ENCODE results near the gene PSAPL1. TPM values are rescaled to one million over a fixed set of nuclear protein-coding genes. Genes with fewer than 3 reads are reported as not detected.

PSAPL1 gene
- polyA plus RNA-seq, 1 of the 3 experiments (the other 2 are of a cell fraction), result 0.03 TPM

GRCh38 chr4:7399440-7400234 lies 35.1 kb downstream of the PSAPL1 start:
- H3K9me3 ChIP-seq, result no peaks in the 10 kb centered on the region
- DNase-seq, result peak; percentile 1
- 59% methylated on average over 13 of the region's 16 CpGs for WGBS (ENCODE audit: low lambda C conversion rate)
- no peaks in the 10 kb centered on the region for H3K79me2 ChIP-seq (ENCODE audit: insufficient read depth)
- no peaks in the 10 kb centered on the region for H3K36me3 ChIP-seq (replicated peaks in 1 of 2; ENCODE audit: control insufficient read depth in 1 of 2, insufficient read depth in 2 of 2, low read length in 1 of 2)
- no peak for TF ChIP-seq NRF1 (IDR thresholded peaks at IDR 0.05; ENCODE audit: low read depth, low read length)
- TF ChIP-seq CHD2 (IDR thresholded peaks at IDR 0.05; ENCODE audit: low read length, partially characterized antibody), result no peak
- no peak for TF ChIP-seq RXRA (IDR thresholded peaks at IDR 0.05; ENCODE audit: borderline replicate concordance, low read depth)
- TF ChIP-seq, protein P1, sequence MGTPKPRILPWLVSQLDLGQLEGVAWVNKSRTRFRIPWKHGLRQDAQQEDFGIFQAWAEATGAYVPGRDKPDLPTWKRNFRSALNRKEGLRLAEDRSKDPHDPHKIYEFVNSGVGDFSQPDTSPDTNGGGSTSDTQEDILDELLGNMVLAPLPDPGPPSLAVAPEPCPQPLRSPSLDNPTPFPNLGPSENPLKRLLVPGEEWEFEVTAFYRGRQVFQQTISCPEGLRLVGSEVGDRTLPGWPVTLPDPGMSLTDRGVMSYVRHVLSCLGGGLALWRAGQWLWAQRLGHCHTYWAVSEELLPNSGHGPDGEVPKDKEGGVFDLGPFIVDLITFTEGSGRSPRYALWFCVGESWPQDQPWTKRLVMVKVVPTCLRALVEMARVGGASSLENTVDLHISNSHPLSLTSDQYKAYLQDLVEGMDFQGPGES (IDR thresholded peaks at IDR 0.05; ENCODE audit: low read depth, low read length), result no peak
- no peak for TF ChIP-seq TAF1 (IDR thresholded peaks at IDR 0.05; ENCODE audit: borderline replicate concordance, low read depth, low read length)
- TF ChIP-seq MXI1 (IDR thresholded peaks at IDR 0.05; ENCODE audit: low read depth, low read length), result no peak
- TF ChIP-seq, protein P2, sequence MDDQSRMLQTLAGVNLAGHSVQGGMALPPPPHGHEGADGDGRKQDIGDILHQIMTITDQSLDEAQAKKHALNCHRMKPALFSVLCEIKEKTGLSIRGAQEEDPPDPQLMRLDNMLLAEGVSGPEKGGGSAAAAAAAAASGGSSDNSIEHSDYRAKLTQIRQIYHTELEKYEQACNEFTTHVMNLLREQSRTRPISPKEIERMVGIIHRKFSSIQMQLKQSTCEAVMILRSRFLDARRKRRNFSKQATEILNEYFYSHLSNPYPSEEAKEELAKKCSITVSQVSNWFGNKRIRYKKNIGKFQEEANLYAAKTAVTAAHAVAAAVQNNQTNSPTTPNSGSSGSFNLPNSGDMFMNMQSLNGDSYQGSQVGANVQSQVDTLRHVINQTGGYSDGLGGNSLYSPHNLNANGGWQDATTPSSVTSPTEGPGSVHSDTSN (IDR thresholded peaks at IDR 0.05), result no peak
- TF ChIP-seq SMC3 (IDR thresholded peaks at IDR 0.05; ENCODE audit: low read depth, low read length), result no peak
- TF ChIP-seq RCOR1 (IDR thresholded peaks at IDR 0.05; ENCODE audit: low read length), result no peak
- TF ChIP-seq MEF2A (IDR thresholded peaks at IDR 0.05; ENCODE audit: borderline replicate concordance, low read depth), result no peak
- TF ChIP-seq, protein P3, sequence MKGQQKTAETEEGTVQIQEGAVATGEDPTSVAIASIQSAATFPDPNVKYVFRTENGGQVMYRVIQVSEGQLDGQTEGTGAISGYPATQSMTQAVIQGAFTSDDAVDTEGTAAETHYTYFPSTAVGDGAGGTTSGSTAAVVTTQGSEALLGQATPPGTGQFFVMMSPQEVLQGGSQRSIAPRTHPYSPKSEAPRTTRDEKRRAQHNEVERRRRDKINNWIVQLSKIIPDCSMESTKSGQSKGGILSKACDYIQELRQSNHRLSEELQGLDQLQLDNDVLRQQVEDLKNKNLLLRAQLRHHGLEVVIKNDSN (IDR thresholded peaks at IDR 0.05; ENCODE audit: borderline replicate concordance, low read depth), result no peak
- no peak for TF ChIP-seq EZH2phosphoT487 (IDR thresholded peaks at IDR 0.05; ENCODE audit: borderline replicate concordance, low read depth)
- peaks cover 19% of the 10 kb centered on the region; the same call in 1 of the 2 replicates for H3K27me3 ChIP-seq (ENCODE audit: insufficient read depth)
- H3K4me2 ChIP-seq, result no peak overlapping the region
- peaks cover 0 to 14% of the 10 kb centered on the region in 2 experiments; a peak in 2 of 4 replicates for H3K4me1 ChIP-seq (ENCODE audit: control insufficient read depth in 1 of 2, insufficient read depth in 2 of 2, low read depth in 1 of 2, low read length in 1 of 2)
- POLR2A ChIA-PET, result no interaction called here
- no peaks in the 10 kb centered on the region for H3F3A ChIP-seq (replicated peaks; ENCODE audit: insufficient read depth)
- H2AFZ ChIP-seq (ENCODE audit: low read depth), result no peak overlapping the region
- H4K20me1 ChIP-seq (ENCODE audit: insufficient read depth), result no peaks in the 10 kb centered on the region
- CTCF ChIA-PET, result interaction anchor here (1.5 kb wide), 1 partner anchor 14 kb away, joined by 4 read pairs; no protein-coding TSS in a partner anchor
- no peaks in the 10 kb centered on the region for H3K9me2 ChIP-seq
- H3K27ac ChIP-seq (ENCODE audit: low read depth in 2 of 2, low read length in 1 of 2), result no peak overlapping the region
- no peak overlapping the region for H3K9ac ChIP-seq
- no peak overlapping the region for H3K4me3 ChIP-seq (ENCODE audit: low read depth in 2 of 2, low read length in 1 of 2)
